HepG2 (cell line): ENCODE data around the gene KCNH1. TPM values are rescaled to one million over a fixed set of nuclear protein-coding genes. Genes with fewer than 3 reads are reported as not detected.

Experiments used
- AGO1 ChIP-seq: fragments of 200-400 bp; formaldehyde crosslinking; IDR thresholded peaks from 2 replicates; pipeline ENCODE4 v1.6.1; 2017; ENCODE audit warnings: mild to moderate bottlenecking, low read depth, low read length, moderate library complexity; ENCODE audit not compliant: poor library complexity, severe bottlenecking
- ARNT ChIP-seq: fragments of 450-650 bp; IDR thresholded peaks from 2 replicates; pipeline ENCODE4 v1.6.1; 2017
- ATF7-NPFF ChIP-seq: sonication (generic); formaldehyde crosslinking; IDR thresholded peaks from 2 replicates; pipeline ENCODE4 v1.8.1; 2023; ENCODE audit warnings: mild to moderate bottlenecking, low read depth, missing genetic modification reagents, moderate library complexity
- HNRNPH1 ChIP-seq: fragments of 200-400 bp; formaldehyde crosslinking; optimal IDR thresholded peaks from 2 replicates; pipeline ENCODE3; 2017; ENCODE audit warnings: mild to moderate bottlenecking, low read depth, low read length
- MAX ChIP-seq: IDR thresholded peaks from 2 replicates; pipeline ENCODE4 v1.6.1; 2012; ENCODE audit warnings: inconsistent platforms
- PCBP1 ChIP-seq: fragments of 200-400 bp; formaldehyde crosslinking; IDR thresholded peaks from 2 replicates; pipeline ENCODE4 v1.6.1; 2017; ENCODE audit warnings: mild to moderate bottlenecking, low read depth, low read length, borderline replicate concordance
- PPARG ChIP-seq: conservative IDR thresholded peaks from 2 replicates; pipeline ENCODE4 v1.6.1; 2016; ENCODE audit warnings: missing biosample characterization, missing genetic modification reagents
- SOX13 ChIP-seq, 3 experiments: fragments of 450-650 bp in 1 of 3; sonication (generic) in 1 of 3; formaldehyde crosslinking in 1 of 3; IDR thresholded peaks in 2 of 3; conservative IDR thresholded peaks in 1 of 3; 2 replicates each; pipeline versions ENCODE4 v1.5.0 to v1.6.1; 2016 to 2020; ENCODE audit warnings: antibody characterized with exemption in 1 of 3, mild to moderate bottlenecking in 1 of 3, missing compliant biosample characterization in 1 of 3, missing genetic modification reagents in 1 of 3, moderate library complexity in 1 of 3
- SUZ12 ChIP-seq: fragments of 150-350 bp; IDR thresholded peaks from 2 replicates; pipeline ENCODE4 v1.6.1; 2014; ENCODE audit warnings: low read depth, low read length
- THAP8 ChIP-seq: sonication (generic); formaldehyde crosslinking; IDR thresholded peaks from 2 replicates; pipeline ENCODE4 v1.5.1; 2020; ENCODE audit warnings: missing genetic modification reagents, mild to moderate bottlenecking, borderline replicate concordance
- U2AF2 ChIP-seq: fragments of 200-400 bp; formaldehyde crosslinking; IDR thresholded peaks from 2 replicates; pipeline ENCODE4 v1.6.1; 2017; ENCODE audit warnings: low read depth, mild to moderate bottlenecking, low read length
- XRCC5 ChIP-seq: fragments of 200-400 bp; formaldehyde crosslinking; optimal IDR thresholded peaks from 2 replicates; pipeline ENCODE3; 2017; ENCODE audit warnings: mild to moderate bottlenecking, low read length
- ZBTB2 ChIP-seq: sonication (generic); formaldehyde crosslinking; IDR thresholded peaks from 2 replicates; pipeline ENCODE4 v1.8.0; 2022; ENCODE audit warnings: low read depth, missing genetic modification reagents
- ZFP62 ChIP-seq: sonication (generic); formaldehyde crosslinking; IDR thresholded peaks from 2 replicates; pipeline ENCODE4 v1.4.0; 2020; ENCODE audit warnings: missing genetic modification reagents
- ZFP82 ChIP-seq: sonication (generic); formaldehyde crosslinking; IDR thresholded peaks from 2 replicates; pipeline ENCODE4 v1.5.1; 2020; ENCODE audit warnings: mild to moderate bottlenecking, missing genetic modification reagents, borderline replicate concordance
- ZKSCAN8 ChIP-seq: IDR thresholded peaks from 2 replicates; pipeline ENCODE4 v1.6.1; 2016; ENCODE audit warnings: borderline replicate concordance, missing genetic modification reagents, missing compliant biosample characterization
- ZNF143 ChIP-seq: sonication (generic); formaldehyde crosslinking; IDR thresholded peaks from 2 replicates; pipeline ENCODE4 v1.4.0; 2020; ENCODE audit warnings: missing genetic modification reagents
- ZNF234 ChIP-seq: sonication (generic); formaldehyde crosslinking; conservative IDR thresholded peaks from 2 replicates; pipeline ENCODE4 v1.5.1; 2020; ENCODE audit warnings: mild to moderate bottlenecking, missing genetic modification reagents
- ZNF260 ChIP-seq: sonication (generic); formaldehyde crosslinking; IDR thresholded peaks from 2 replicates; pipeline ENCODE4 v1.4.0; 2020; ENCODE audit warnings: missing genetic modification reagents, low read depth, mild to moderate bottlenecking, borderline replicate concordance
- ZNF263 ChIP-seq: sonication (generic); formaldehyde crosslinking; IDR thresholded peaks from 2 replicates; pipeline ENCODE4 v1.4.0; 2020; ENCODE audit warnings: missing genetic modification reagents
- ZNF264 ChIP-seq: sonication (generic); formaldehyde crosslinking; IDR thresholded peaks from 2 replicates; pipeline ENCODE4 v1.4.0; 2020; ENCODE audit warnings: missing genetic modification reagents
- ZNF282 ChIP-seq: fragments of 450-650 bp; IDR thresholded peaks from 2 replicates; pipeline ENCODE4 v1.6.1; 2018; ENCODE audit not compliant: partially characterized antibody
- ZNF574 ChIP-seq: sonication (generic); formaldehyde crosslinking; IDR thresholded peaks from 2 replicates; pipeline ENCODE4 v1.4.0; 2020; ENCODE audit warnings: missing genetic modification reagents
- ZNF614 ChIP-seq: IDR thresholded peaks from 2 replicates; pipeline ENCODE4 v1.6.1; 2018; ENCODE audit warnings: missing biosample characterization, missing genetic modification reagents, inconsistent platforms, borderline replicate concordance
- ZNF792 ChIP-seq: IDR thresholded peaks from 2 replicates; pipeline ENCODE4 v1.6.1; 2016
- ZNF839 ChIP-seq: sonication (generic); formaldehyde crosslinking; IDR thresholded peaks from 2 replicates; pipeline ENCODE4 v1.4.0; 2020; ENCODE audit warnings: missing genetic modification reagents, mild to moderate bottlenecking, borderline replicate concordance
- polyA plus RNA-seq, 8 experiments: library from polyadenylated mRNA; depleted of rRNA in 3 of 8; stranded (reverse) in 7 of 8; unstranded in 1 of 8; fragments of >200 nt; fragmentation: Illumina TruSeq in 4 of 8; extraction: Trizol in 4 of 8; gene quantifications; 2 replicates each; pipeline versions ENCODE4 v1.2.1 to v1.2.3, GENCODE V29; 2011 to 2016; ENCODE audit warnings: low read depth in 4 of 8, missing spikeins in 1 of 8, mixed read lengths in 1 of 8; ENCODE audit not compliant: insufficient read depth in 1 of 8
- total RNA-seq, 5 experiments: library from RNA; depleted of rRNA; stranded (reverse); fragments of >200 nt; fragmentation: Illumina TruSeq; extraction: Trizol; gene quantifications; 2 replicates each; pipeline ENCODE4 v1.2.3, GENCODE V29; 2016; ENCODE audit warnings: low read depth in 1 of 5

The KCNH1 gene
- total and polyA plus RNA-seq, 2 of the 13 experiments (the other 11 are each of a cell fraction or from before 2014, with no cell fraction given) = not detected

- peak; percentile 73 for TF ChIP-seq ZNF574 (CRISPR knock-in tag)
- TF ChIP-seq ZNF143 (CRISPR knock-in tag) = 0 out of 2 replicates have a peak, but pooled peaks have one; percentile 25
- TF ChIP-seq ZNF614 (CRISPR knock-in tag) = no peak
- TF ChIP-seq ZNF260 = no peak
- no peak for TF ChIP-seq ZNF234 (CRISPR knock-in tag)
- TF ChIP-seq XRCC5 = peak; percentile 99
- TF ChIP-seq MAX = peak; percentile 91
- TF ChIP-seq ZNF263 = 0 out of 2 replicates have a peak, but pooled peaks have one; percentile 25
- no peak for TF ChIP-seq SUZ12
- no peak for TF ChIP-seq U2AF2
- no peak for TF ChIP-seq ZNF282
- no peak for TF ChIP-seq AGO1
- 0 out of 2 replicates have a peak, but pooled peaks have one; percentile 24 for TF ChIP-seq ZNF792
- no peak for TF ChIP-seq SOX13 (IDR thresholded peaks at IDR 0.05)
- TF ChIP-seq SOX13 (CRISPR knock-in tag; conservative IDR thresholded peaks at IDR 0.05 in 1 of 2, IDR thresholded peaks at IDR 0.05 in 1 of 2) = no peak
- no peak for TF ChIP-seq ZKSCAN8 (CRISPR knock-in tag)
- no peak for TF ChIP-seq THAP8 (CRISPR knock-in tag)
- no peak for TF ChIP-seq ZNF839
- no peak for TF ChIP-seq ZBTB2 (CRISPR knock-in tag)
- TF ChIP-seq ATF7-NPFF (CRISPR knock-in tag) = peak; percentile 74
- no peak for TF ChIP-seq ZNF264 (CRISPR knock-in tag)
- TF ChIP-seq ZFP82 (CRISPR knock-in tag) = no peak
- TF ChIP-seq HNRNPH1 = no peak
- no peak for TF ChIP-seq ARNT
- no peak for TF ChIP-seq PPARG (CRISPR knock-in tag)
- no peak for TF ChIP-seq PCBP1
- no peak for TF ChIP-seq ZFP62 (CRISPR knock-in tag)
These were observed at the start of gene KCNH1 (continued) for GRCh38 chr1:211133836-211134669.
